Fibroblast of lung (primary cell): ENCODE data around the gene CC2D1A. TPM values are rescaled to one million over a fixed set of nuclear protein-coding genes. Genes with fewer than 3 reads are reported as not detected.

Experiments
- DNase-seq, 2 donors: peaks; one replicate each; pipeline versions ENCODE4 v3.0.0 to v3.0.0-alpha.2; 2010; ENCODE audit warnings: low read depth in 2 of 2
- H2AFZ ChIP-seq: 2 replicates; pipeline ENCODE4 v1.5.1; 2012; ENCODE audit warnings: low read length, control low read depth, inconsistent platforms
- H3K27ac ChIP-seq: 2 replicates; pipeline ENCODE4 v1.5.1; 2011; ENCODE audit warnings: low read length, control low read depth; ENCODE audit not compliant: insufficient read depth
- H3K27me3 ChIP-seq: 2 replicates; pipeline ENCODE4 v1.5.1; 2011; ENCODE audit warnings: mild to moderate bottlenecking, low read length; ENCODE audit not compliant: control insufficient read depth, insufficient read depth
- H3K36me3 ChIP-seq: 2 replicates; pipeline ENCODE4 v1.5.1; 2011; ENCODE audit warnings: low read length; ENCODE audit not compliant: control insufficient read depth, insufficient read depth
- H3K4me1 ChIP-seq: 2 replicates; pipeline ENCODE4 v1.5.1; 2011; ENCODE audit warnings: low read length; ENCODE audit not compliant: control insufficient read depth, insufficient read depth; ENCODE audit errors: extremely low read depth
- H3K4me2 ChIP-seq: 2 replicates; pipeline ENCODE4 v1.5.1; 2011; ENCODE audit warnings: low read length, control low read depth; ENCODE audit not compliant: insufficient read depth; ENCODE audit errors: extremely low read depth
- H3K4me3 ChIP-seq, 4 experiments: fragments of 200-600 bp in 1 of 4; sonication (generic) in 1 of 4; replicated peaks in 1 of 4; 2 replicates each; pipeline ENCODE4 v1.5.1; 2011 to 2016; ENCODE audit warnings: low read length in 4 of 4, low read depth in 3 of 4, mild to moderate bottlenecking in 3 of 4, control low read depth in 2 of 4, inconsistent platforms in 1 of 4, mixed read lengths in 1 of 4; ENCODE audit not compliant: insufficient read depth in 1 of 4; ENCODE audit errors: control extremely low read depth in 1 of 4
- H3K79me2 ChIP-seq: 2 replicates; pipeline ENCODE4 v1.5.1; 2012; ENCODE audit warnings: mild to moderate bottlenecking, low read length, inconsistent platforms; ENCODE audit not compliant: control insufficient read depth, insufficient read depth
- H3K9ac ChIP-seq: 2 replicates; pipeline ENCODE4 v1.5.1; 2011; ENCODE audit warnings: mild to moderate bottlenecking, low read length, control low read depth; ENCODE audit not compliant: insufficient read depth
- H3K9me3 ChIP-seq: 2 replicates; pipeline ENCODE4 v1.5.1; 2012; ENCODE audit warnings: low read depth, low read length; ENCODE audit not compliant: control insufficient read depth, insufficient read depth
- H4K20me1 ChIP-seq: 2 replicates; pipeline ENCODE4 v1.5.1; 2011; ENCODE audit warnings: low read length; ENCODE audit not compliant: control insufficient read depth, insufficient read depth; ENCODE audit errors: extremely low read depth
- CTCF ChIP-seq, 2 donors: IDR thresholded peaks in 1 of 2; conservative IDR thresholded peaks in 1 of 2; 1 replicate in 1 of 2; 2 replicates in 1 of 2; pipeline ENCODE4 v1.5.1; 2011 to 2012; ENCODE audit warnings: low read length in 2 of 2, control low read depth in 1 of 2, inconsistent platforms in 1 of 2, low read depth in 1 of 2, mild to moderate bottlenecking in 1 of 2
- EZH2 ChIP-seq: IDR thresholded peaks from 2 replicates; pipeline ENCODE4 v1.5.1; 2012; ENCODE audit warnings: low read length, control low read depth, mild to moderate bottlenecking; ENCODE audit errors: missing control alignments
- polyA plus RNA-seq, 2 donors: library from polyadenylated mRNA; depleted of rRNA in 1 of 2; stranded (reverse) in 1 of 2; unstranded in 1 of 2; fragments of >200 nt; gene quantifications; 2 replicates each; pipeline ENCODE4 v1.2.1, GENCODE V29; 2011 to 2012; ENCODE audit warnings: missing spikeins in 1 of 2
- total RNA-seq: library from RNA; depleted of rRNA; stranded (reverse); fragments of >200 nt; gene quantifications from 2 replicates; pipeline ENCODE4 v1.2.1, GENCODE V29; 2014

Gene CC2D1A
- total and polyA plus RNA-seq, 2 donors (not counting 1 experiment from before 2014, with no cell fraction given): 7.0 to 10.6 TPM

GRCh38 chr19:13876834-13877233 lies 29.2 kb upstream of the CC2D1A start, which contains the start of gene NANOS3:
Gene NANOS3, plus strand, starts transcription at chr19:13877134. Its CDS starts 115 bp downstream, at chr19:13877249.
- Histone ChIP-seq H3K4me3 (no peak within 1 kb of the TSS), H4K20me1 (no peaks in the 10 kb centered on the region), H2AFZ (no peak within 1 kb of the TSS), H3K27me3 (no peaks in the 10 kb centered on the region), H3K4me2 (no peak within 1 kb of the TSS), H3K4me1 (peaks cover 14% of the 10 kb centered on the region), H3K27ac (no peak within 1 kb of the TSS), H3K36me3 (no peaks in the 10 kb centered on the region), H3K79me2 (no peaks in the 10 kb centered on the region), H3K9me3 (no peaks in the 10 kb centered on the region), H3K9ac (no peak within 1 kb of the TSS)
- TF ChIP-seq EZH2 (no peak), CTCF (conservative IDR thresholded peaks at IDR 0.05 in 1 of 2, IDR thresholded peaks at IDR 0.05 in 1 of 2; ENCODE audit: low read depth in 1 of 2, low read length in 2 of 2) (no peak)
- no peak for DNase-seq

DNA sequence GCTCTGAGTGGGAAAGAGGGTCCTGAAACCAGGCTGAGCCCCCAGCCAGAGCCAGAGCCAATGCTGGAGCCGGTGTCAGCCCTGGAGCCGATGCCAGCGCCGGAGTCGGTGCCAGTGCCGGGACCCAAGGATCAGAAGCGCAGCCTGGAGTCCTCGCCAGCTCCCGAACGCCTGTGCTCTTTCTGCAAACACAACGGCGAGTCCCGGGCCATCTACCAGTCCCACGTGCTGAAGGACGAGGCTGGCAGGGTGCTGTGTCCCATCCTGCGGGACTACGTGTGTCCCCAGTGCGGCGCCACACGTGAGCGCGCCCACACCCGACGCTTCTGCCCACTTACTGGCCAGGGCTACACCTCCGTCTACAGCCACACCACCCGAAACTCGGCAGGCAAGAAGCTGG lies 28.7 kb upstream of the CC2D1A start:
- Histone ChIP-seq H3K27ac (no peak overlapping the region), H3K9me3 (no peaks in the 10 kb centered on the region), H4K20me1 (no peaks in the 10 kb centered on the region), H3K27me3 (no peaks in the 10 kb centered on the region), H2AFZ (no peak overlapping the region), H3K4me3 (no peak overlapping the region), H3K36me3 (no peaks in the 10 kb centered on the region), H3K9ac (no peak overlapping the region), H3K4me1 (peaks cover 14% of the 10 kb centered on the region), H3K4me2 (no peak overlapping the region), H3K79me2 (no peaks in the 10 kb centered on the region)
- DNase-seq: no peak
- TF ChIP-seq CTCF (conservative IDR thresholded peaks at IDR 0.05 in 1 of 2, IDR thresholded peaks at IDR 0.05 in 1 of 2; ENCODE audit: low read depth in 1 of 2, low read length in 2 of 2) (no peak), EZH2 (no peak)

GRCh38 chr19:13880059-13881043 lies 25.6 kb upstream of the CC2D1A start:
- no peaks in the 10 kb centered on the region for H3K27me3 ChIP-seq
- H4K20me1 ChIP-seq: no peaks in the 10 kb centered on the region
- peak; percentile 89 to 93 for DNase-seq
- peak overlapping the region; percentile 34 for H2AFZ ChIP-seq
- peaks cover 14% of the 10 kb centered on the region for H3K4me1 ChIP-seq
- peak overlapping the region; percentile 56 for H3K4me2 ChIP-seq
- peak overlapping the region; percentile 74 for H3K27ac ChIP-seq
- no peak overlapping the region for H3K9ac ChIP-seq
- no peaks in the 10 kb centered on the region for H3K79me2 ChIP-seq
- TF ChIP-seq EZH2: no peak
- TF ChIP-seq CTCF (conservative IDR thresholded peaks at IDR 0.05 in 1 of 2, IDR thresholded peaks at IDR 0.05 in 1 of 2; ENCODE audit: low read depth in 1 of 2, low read length in 2 of 2): peak; percentile 88 to 93
- H3K9me3 ChIP-seq: no peaks in the 10 kb centered on the region
- H3K4me3 ChIP-seq: peak overlapping the region in 1 of 4 experiments; percentile 27
- no peaks in the 10 kb centered on the region for H3K36me3 ChIP-seq
